ENCODE data around the gene VAT1L. TPM values are rescaled to one million over a fixed set of nuclear protein-coding genes. Genes with fewer than 3 reads are reported as not detected.
"Not testable (repeated sequence)": the region's sequence is repeated elsewhere in the genome, so short reads cannot be mapped to it uniquely, and the experiment has no call there.

The VAT1L gene
- total RNA-seq, 3 donors from 2014 or later (not counting 1 experiment from before 2014, with no cell fraction given), result not detected

DNA sequence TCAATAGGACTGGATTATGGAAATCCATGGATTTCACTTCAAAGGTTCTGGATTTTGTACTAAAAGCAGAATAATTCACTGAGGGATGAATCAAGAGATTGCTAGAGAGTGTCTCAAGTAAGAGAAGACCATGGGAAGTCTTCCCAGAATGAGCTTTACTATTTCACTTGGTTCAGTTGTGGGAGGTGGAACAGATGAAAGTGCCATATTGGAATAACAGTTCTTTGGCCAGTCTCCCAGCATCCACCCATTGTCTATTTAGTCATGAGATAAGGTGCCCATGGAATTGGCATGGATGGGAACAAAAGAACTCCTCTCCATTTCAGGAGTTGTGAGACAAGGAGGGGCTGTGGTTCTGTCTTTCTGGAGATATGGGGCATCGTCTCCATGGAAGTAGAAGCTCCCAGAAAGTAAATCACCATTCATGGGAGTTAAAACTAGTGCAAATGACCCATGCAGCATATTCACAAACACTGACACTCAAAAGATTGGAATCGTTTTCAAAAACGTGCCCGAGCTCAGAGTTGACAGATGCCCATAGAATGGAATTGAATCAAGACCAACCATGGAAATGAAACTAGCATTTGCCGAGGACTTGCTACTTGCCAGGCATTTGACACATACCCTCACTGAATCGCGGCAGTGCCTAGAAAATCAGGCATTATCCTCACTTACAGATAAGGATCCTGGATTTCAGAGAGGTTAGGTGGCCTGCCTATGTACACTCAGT lies 197.8 kb downstream of the VAT1L start:
- DNase-seq (no peak), ATAC-seq (no peak)
- Mint-ChIP-seq H3K4me3 (no peak overlapping the region), H3K9me3 (no peaks in the 10 kb centered on the region), H3K27me3 (ENCODE audit: low read depth in 2 of 2) (peaks cover 5 to 15% of the 10 kb centered on the region in 2 donors), H3K27ac (no peak overlapping the region), H3K4me1 (no peaks in the 10 kb centered on the region), H3K36me3 (no peaks in the 10 kb centered on the region)
- Histone ChIP-seq H3K4me3 (ENCODE audit: low read length) (no peak overlapping the region), H3K9me3 (ENCODE audit: control insufficient read depth, insufficient read depth, low read length) (no peaks in the 10 kb centered on the region), H3K27ac (ENCODE audit: low read length) (no peak overlapping the region), H3K27me3 (ENCODE audit: control insufficient read depth, insufficient read depth, low read length) (no peaks in the 10 kb centered on the region), H3K4me1 (ENCODE audit: control insufficient read depth, insufficient read depth, low read length) (no peaks in the 10 kb centered on the region), H3K36me3 (ENCODE audit: control insufficient read depth, insufficient read depth, low read length) (no peaks in the 10 kb centered on the region)
- intact Hi-C loops (cut with micrococcal nuclease), result no loop called here
- TF ChIP-seq, protein P1, sequence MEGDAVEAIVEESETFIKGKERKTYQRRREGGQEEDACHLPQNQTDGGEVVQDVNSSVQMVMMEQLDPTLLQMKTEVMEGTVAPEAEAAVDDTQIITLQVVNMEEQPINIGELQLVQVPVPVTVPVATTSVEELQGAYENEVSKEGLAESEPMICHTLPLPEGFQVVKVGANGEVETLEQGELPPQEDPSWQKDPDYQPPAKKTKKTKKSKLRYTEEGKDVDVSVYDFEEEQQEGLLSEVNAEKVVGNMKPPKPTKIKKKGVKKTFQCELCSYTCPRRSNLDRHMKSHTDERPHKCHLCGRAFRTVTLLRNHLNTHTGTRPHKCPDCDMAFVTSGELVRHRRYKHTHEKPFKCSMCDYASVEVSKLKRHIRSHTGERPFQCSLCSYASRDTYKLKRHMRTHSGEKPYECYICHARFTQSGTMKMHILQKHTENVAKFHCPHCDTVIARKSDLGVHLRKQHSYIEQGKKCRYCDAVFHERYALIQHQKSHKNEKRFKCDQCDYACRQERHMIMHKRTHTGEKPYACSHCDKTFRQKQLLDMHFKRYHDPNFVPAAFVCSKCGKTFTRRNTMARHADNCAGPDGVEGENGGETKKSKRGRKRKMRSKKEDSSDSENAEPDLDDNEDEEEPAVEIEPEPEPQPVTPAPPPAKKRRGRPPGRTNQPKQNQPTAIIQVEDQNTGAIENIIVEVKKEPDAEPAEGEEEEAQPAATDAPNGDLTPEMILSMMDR (IDR thresholded peaks at IDR 0.05), result no peak
- WGBS (ENCODE audit: insufficient coverage), result 82% methylated on average over 7 of the region's 7 CpGs

DNA sequence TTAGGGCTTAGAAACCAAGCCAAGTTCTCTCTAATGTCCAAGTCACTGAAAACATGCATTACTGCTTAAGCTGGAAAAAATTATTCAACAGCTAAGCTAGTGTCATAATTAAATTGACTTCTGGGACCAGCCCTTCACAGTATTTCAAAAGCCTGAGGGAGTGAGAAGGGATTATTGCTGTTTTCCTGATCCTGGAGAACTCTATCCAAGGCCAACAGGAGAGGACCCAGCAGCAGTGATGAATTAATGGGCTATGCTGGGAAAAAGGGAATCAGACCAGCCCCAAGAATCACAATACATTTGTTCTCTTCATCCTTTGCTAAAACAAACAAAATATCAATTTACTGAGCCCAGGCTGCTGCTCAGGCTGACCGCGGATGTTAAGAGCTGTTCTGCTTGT lies 199.4 kb downstream of the VAT1L start:
- no peak overlapping the region for H3K27ac Mint-ChIP-seq
- peaks cover 9 to 20% of the 10 kb centered on the region in 2 donors for H3K27me3 Mint-ChIP-seq (ENCODE audit: low read depth in 2 of 2)
- H3K36me3 Mint-ChIP-seq, result no peaks in the 10 kb centered on the region
- Histone ChIP-seq H3K9me3 (ENCODE audit: control insufficient read depth, insufficient read depth, low read length) (no peaks in the 10 kb centered on the region), H3K36me3 (ENCODE audit: control insufficient read depth, insufficient read depth, low read length) (no peaks in the 10 kb centered on the region), H3K27me3 (ENCODE audit: control insufficient read depth, insufficient read depth, low read length) (no peaks in the 10 kb centered on the region), H3K4me3 (ENCODE audit: low read length) (no peak overlapping the region), H3K27ac (ENCODE audit: low read length) (no peak overlapping the region), H3K4me1 (ENCODE audit: control insufficient read depth, insufficient read depth, low read length) (no peaks in the 10 kb centered on the region)
- no peak overlapping the region for H3K4me3 Mint-ChIP-seq
- intact Hi-C loops (cut with micrococcal nuclease), result no loop called here
- no peaks in the 10 kb centered on the region for H3K9me3 Mint-ChIP-seq
- ATAC-seq (no peak), DNase-seq (no peak)
- 90% methylated on average over 2 of the region's 2 CpGs for WGBS (ENCODE audit: insufficient coverage)
- TF ChIP-seq, protein P1 (IDR thresholded peaks at IDR 0.05), result no peak
- H3K4me1 Mint-ChIP-seq, result no peaks in the 10 kb centered on the region

DNA sequence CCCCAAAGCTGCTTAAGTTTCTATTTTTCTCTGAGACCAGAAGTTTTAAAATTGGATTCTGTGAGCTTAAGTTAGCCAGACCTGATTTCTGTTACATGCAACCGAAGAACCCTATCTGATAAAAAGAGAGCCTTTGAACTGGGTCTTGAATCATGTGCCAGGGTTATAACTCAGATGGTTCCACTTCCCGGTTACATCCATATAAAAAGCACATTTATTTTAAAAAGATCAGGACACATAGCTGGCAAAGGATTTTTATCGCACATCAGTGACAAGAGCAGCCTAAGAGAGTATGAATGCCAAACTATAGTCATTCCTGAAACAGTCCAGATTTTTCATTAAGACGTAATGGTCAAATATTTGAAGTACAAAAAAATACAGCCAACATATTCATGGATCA lies 201.5 kb downstream of the VAT1L start:
- no peak for DNase-seq
- no peak overlapping the region for H3K4me3 ChIP-seq (ENCODE audit: low read length)
- H3K27ac ChIP-seq (ENCODE audit: low read length), result no peak overlapping the region
- H3K9me3 Mint-ChIP-seq, result no peaks in the 10 kb centered on the region
- 81% methylated on average over 4 of the region's 4 CpGs for WGBS (ENCODE audit: insufficient coverage)
- peaks cover 12 to 16% of the 10 kb centered on the region in 2 donors for H3K27me3 Mint-ChIP-seq (ENCODE audit: low read depth in 2 of 2)
- H3K36me3 ChIP-seq (ENCODE audit: control insufficient read depth, insufficient read depth, low read length), result no peaks in the 10 kb centered on the region
- H3K4me1 Mint-ChIP-seq, result no peaks in the 10 kb centered on the region
- H3K36me3 Mint-ChIP-seq, result no peaks in the 10 kb centered on the region
- no peaks in the 10 kb centered on the region for H3K27me3 ChIP-seq (ENCODE audit: control insufficient read depth, insufficient read depth, low read length)
- H3K9me3 ChIP-seq (ENCODE audit: control insufficient read depth, insufficient read depth, low read length), result no peaks in the 10 kb centered on the region
- intact Hi-C loops (cut with micrococcal nuclease), result no loop called here
- TF ChIP-seq, protein P1 (IDR thresholded peaks at IDR 0.05), result no peak
- H3K4me1 ChIP-seq (ENCODE audit: control insufficient read depth, insufficient read depth, low read length), result no peaks in the 10 kb centered on the region
- H3K27ac Mint-ChIP-seq, result no peak overlapping the region
- ATAC-seq, result no peak
- H3K4me3 Mint-ChIP-seq, result no peak overlapping the region

DNA sequence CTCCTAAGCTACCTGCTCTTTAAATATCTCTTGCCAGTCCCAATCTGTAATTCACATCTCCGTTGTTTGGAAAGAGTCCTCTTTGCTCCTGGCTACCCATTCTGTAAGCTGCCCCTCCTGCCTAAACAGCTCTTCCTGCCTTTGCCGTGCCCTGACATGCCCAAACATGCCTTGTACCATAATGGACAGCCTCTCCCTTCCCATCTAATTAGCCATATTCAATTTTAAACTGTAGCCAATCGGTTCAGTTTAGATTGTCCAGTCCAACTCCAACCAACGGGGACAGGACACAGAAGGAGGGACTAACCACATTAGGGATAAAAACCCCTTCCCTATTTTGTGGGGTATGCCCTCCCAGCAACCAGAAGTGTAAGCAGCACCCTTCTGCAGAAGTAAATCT lies 203.3 kb downstream of the VAT1L start:
- H3K27ac Mint-ChIP-seq, result no peak overlapping the region
- Histone ChIP-seq H3K27ac (ENCODE audit: low read length) (no peak overlapping the region), H3K4me3 (ENCODE audit: low read length) (no peak overlapping the region), H3K9me3 (ENCODE audit: control insufficient read depth, insufficient read depth, low read length) (peaks cover 3% of the 10 kb centered on the region), H3K27me3 (ENCODE audit: control insufficient read depth, insufficient read depth, low read length) (no peaks in the 10 kb centered on the region), H3K36me3 (ENCODE audit: control insufficient read depth, insufficient read depth, low read length) (no peaks in the 10 kb centered on the region), H3K4me1 (ENCODE audit: control insufficient read depth, insufficient read depth, low read length) (no peaks in the 10 kb centered on the region)
- ATAC-seq (no peak), DNase-seq (no peak)
- no peaks in the 10 kb centered on the region for H3K4me1 Mint-ChIP-seq
- H3K4me3 Mint-ChIP-seq, result no peak overlapping the region
- H3K27me3 Mint-ChIP-seq (ENCODE audit: low read depth in 2 of 2), result peaks cover 12 to 16% of the 10 kb centered on the region in 2 donors
- whole genome bisulfite sequencing (ENCODE audit: insufficient coverage), result 75% methylated on average over 4 of the region's 4 CpGs
- peaks cover 2 to 3% of the 10 kb centered on the region in 2 donors for H3K9me3 Mint-ChIP-seq
- H3K36me3 Mint-ChIP-seq, result no peaks in the 10 kb centered on the region
- intact Hi-C loops (cut with micrococcal nuclease), result no loop called here
- TF ChIP-seq, protein P1 (IDR thresholded peaks at IDR 0.05), result no peak

DNA sequence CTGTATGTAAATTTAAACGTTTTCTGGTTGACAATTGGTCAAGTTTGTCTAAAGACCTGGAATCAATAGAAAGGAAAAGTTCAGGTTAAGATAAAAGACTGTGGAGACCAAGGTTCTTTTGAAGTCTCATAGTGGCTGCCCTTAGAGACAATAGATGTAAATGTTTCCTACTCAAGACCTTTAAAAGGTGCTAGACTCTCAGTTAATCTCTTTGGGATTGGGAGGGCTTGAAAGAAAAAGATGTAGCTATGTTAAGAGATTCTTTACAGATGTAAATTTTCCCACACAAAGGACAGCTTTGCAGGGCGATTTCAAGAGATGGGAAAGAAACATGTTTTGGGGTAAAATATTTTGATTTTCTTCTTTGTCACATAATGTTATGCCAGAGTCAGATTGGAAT lies 204.0 kb downstream of the VAT1L start:
- DNase-seq; H3K27me3 ChIP-seq (ENCODE audit: control insufficient read depth, insufficient read depth, low read length); H3K4me1 ChIP-seq (ENCODE audit: control insufficient read depth, insufficient read depth, low read length); H3K27ac ChIP-seq (ENCODE audit: low read length); H3K36me3 ChIP-seq (ENCODE audit: control insufficient read depth, insufficient read depth, low read length); H3K4me1 Mint-ChIP-seq; ATAC-seq; H3K27ac Mint-ChIP-seq; H3K36me3 Mint-ChIP-seq; H3K9me3 ChIP-seq (ENCODE audit: control insufficient read depth, insufficient read depth, low read length); intact Hi-C loops (cut with micrococcal nuclease); H3K4me3 Mint-ChIP-seq; H3K9me3 Mint-ChIP-seq; H3K4me3 ChIP-seq (ENCODE audit: low read length): not testable (repeated sequence)
- H3K27me3 Mint-ChIP-seq (ENCODE audit: low read depth in 2 of 2), result peaks cover 11 to 13% of the 10 kb centered on the region in 2 donors
- WGBS (ENCODE audit: insufficient coverage), result 39% methylated on average over 2 of the region's 2 CpGs
